Activated gamma-delta T cell (primary cell): Measurements from ENCODE around the gene THSD8.
"Not testable (repeated sequence)": the region's sequence is repeated elsewhere in the genome, so short reads cannot be mapped to it uniquely, and the experiment has no call there.

Source experiments
- DNase-seq: peaks from one replicate; lab custom pipeline; 2025; lab: John Stamatoyannopoulos, UW

The THSD8 gene

GRCh38 chr19:12825254-12826131 lies 23.6 kb downstream of the THSD8 start:
- no peak for DNase-seq

DNA sequence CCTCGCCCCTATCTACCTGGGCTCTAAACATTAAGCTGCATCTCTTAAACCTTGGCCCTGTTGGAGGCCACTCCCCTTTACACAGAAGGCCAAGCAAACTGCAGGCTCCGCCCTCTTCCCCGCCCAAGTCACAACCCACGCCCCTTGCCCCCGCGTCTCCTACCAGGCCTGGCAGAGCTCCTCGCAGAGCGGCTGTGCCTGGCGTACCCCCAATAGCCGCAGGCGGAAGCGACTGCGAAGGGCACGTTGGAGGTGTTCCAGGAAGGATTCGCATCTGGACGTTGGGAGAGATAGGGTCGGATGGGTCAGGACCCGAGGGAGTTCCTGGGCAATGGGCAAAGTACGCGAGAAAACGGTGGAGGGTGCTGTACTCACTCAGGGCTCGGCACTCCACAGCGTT lies 26.6 kb downstream of the THSD8 start:
- DNase-seq: no peak

GRCh38 chr19:12833418-12833737 lies 31.5 kb downstream of the THSD8 start:
- DNase-seq: no peak

- DNase-seq: peak; percentile 49
Observed at GRCh38 chr19:12833738-12834565, 32.1 kb downstream of the THSD8 start.

DNA sequence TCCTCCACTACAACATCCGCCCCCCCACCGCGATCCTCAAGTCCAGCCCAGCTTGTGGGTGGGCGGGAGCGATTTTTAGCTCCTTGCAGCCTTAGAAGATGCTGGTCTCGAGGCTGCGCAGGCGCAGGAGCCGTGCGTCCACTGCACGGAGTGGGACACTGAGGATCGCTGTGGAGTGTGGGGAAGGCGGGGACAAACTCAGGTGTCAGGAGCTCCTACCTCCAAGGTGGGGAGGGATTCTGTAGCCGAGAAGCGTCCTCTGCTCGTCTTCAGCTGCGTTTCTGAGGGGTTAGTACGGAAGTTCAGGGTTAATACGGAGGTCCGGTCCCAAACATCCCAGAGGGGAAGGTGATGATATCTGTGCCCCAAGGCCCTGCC lies 32.7 kb downstream of the THSD8 start, which contains the start of gene RTBDN:
RTBDN (minus strand) TSS at position 14 of the 378 bp plus-strand sequence. CDS start 4,600 bp downstream, outside the sequence.
- DNase-seq: no peak

DNA sequence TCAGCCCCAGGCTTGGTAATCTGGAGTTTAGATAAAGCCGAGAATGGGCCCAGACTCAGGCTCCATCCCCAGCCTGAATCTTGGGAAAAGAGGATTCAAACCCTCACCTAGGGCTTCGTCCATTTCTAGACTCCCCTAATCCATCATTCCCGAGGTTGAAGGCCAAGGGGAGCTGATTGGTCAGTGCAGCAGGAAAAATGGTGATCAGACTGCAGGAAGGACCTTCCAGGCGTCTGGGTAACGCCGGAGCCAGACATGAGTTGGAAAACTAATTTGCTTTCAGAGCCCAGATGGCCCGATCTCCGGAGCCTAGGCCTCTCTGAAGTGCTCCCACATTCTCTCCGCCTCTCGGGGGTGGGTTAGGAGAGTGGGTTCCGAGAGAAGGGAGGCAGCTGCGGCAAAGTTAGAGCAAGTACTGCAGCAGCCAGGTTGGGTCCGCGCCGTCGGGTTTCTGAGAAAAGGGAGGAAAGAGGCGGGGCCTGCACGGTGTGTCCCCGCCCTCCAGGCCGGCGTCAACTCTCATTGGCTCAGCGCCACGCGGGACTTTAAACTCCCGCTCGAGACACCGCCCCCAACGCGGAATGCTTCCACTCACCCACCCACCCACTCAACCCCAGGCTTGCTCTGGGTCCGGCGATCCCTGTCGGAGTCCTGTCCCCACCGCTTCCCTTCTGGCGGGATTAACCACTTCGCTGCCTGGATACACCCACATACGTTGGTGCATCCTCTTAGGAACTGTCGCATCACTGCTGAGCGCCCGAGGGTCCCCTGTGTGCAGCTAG lies 33.3 kb downstream of the THSD8 start:
- DNase-seq: no peak

DNA sequence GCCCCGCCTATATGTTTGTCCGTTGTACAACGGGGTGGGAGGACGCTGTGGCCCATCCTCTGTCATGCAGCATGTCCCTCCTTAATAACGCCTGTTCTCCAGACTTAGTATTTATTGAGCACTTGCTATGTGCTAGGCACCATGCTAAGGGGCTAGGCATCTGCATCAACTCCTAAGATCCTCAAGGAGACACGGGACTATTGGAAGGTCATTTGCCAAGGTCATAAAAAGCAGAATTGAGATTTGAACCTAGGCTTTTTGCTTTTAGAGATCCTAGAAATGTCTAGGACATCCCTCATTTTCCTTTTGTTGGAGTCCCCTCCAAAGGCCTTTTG lies 34.6 kb downstream of the THSD8 start:
- no peak for DNase-seq

- DNase-seq: no peak
Observed at GRCh38 chr19:12837225-12837624, 35.4 kb downstream of the THSD8 start.

GRCh38 chr19:12838182-12838885 lies 36.5 kb downstream of the THSD8 start, which contains the start of gene MAST1:
TSS of gene MAST1 (plus strand) at chr19:12838515. CDS start at chr19:12838573, 58 bp downstream.
- peak; percentile 35 for DNase-seq

DNA sequence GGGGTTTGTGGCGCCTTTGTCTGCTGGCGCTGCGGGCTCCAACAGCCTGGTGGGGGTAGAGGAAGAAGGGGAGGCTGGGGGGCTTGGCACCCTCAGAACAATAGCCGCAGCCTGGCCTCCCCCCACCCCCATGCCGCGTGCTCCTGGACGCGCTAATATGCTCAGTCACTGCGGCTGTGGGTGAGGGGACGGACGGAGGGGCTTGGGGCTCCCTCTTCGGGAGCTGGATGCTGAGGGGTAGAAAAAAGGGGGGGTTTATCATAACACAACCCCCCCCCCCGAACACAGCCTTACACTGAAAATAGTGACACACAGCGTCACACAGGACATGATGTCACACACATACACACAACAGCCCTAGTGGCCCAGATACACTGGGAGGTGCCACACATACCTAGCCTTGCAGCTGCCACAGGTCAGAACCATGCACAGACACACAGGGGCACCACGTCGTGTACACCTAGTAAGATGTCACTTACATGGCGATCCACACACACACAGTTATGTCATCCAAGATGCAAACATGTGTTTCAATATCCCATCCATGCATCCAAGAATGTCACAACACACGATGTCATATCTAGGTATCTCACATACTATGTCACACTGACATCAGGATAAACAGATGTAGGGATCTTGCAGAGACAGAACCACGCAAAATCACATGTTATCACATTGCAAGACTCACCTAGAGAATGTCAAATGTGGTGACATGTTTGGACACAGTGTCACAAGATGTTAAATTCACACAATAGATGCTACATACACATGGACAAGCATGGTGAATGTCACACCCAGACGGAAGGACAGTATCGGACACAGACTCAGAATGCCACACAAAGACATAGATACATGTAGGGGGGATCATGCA lies 37.3 kb downstream of the THSD8 start:
- no peak for DNase-seq

DNA sequence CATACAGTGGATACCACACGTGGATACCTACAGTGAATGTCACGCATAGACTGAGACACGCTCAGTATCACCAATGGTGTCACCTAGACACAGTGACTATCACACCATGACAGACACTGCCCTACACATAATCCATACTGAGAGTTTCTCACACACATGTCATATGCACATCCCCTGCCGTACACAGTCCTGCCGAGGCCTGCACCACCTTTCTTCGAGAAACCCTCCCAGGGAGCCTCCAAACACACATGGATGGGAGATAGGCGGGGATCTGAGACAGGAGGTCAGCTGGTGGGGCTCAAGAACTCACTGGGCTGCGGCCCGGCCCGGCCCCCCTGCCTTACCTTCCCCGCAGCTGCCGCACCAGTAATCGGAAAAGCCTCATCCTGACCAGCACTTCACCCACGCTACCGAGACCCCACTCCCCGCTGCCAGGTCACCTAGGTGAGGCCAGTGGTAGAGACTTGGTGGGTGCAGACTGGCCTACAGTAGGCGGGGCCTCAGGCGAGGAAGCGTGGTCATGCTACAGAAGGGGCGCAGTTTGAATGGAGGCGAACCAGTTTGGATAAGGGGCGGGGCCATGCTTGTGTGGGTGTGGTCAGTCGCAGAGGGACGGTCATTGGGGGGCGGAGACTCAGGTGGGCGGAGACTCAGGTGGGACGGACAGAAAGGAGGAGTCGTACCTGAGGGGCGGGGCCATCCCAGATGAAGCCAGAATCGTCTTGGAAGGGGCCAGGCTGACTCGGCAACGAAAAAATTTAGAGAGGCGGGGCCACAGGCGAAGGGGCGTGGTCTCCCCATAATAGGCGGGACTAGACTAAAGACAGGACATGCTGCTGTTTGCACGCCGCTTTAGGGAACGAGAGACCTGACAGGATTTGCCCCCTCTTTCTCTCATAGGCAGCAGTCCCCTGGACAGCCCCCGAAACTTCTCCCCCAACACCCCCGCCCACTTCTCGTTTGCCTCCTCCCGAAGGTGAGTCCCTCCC lies 38.5 kb downstream of the THSD8 start:
- DNase-seq: no peak

- DNase-seq: no peak
Observed at GRCh38 chr19:12841094-12841493, 39.2 kb downstream of the THSD8 start.

- no peak for DNase-seq
Observed at GRCh38 chr19:12842511-12842910, 40.6 kb downstream of the THSD8 start.

GRCh38 chr19:12843328-12843727 lies 41.5 kb downstream of the THSD8 start:
- no peak for DNase-seq

DNA sequence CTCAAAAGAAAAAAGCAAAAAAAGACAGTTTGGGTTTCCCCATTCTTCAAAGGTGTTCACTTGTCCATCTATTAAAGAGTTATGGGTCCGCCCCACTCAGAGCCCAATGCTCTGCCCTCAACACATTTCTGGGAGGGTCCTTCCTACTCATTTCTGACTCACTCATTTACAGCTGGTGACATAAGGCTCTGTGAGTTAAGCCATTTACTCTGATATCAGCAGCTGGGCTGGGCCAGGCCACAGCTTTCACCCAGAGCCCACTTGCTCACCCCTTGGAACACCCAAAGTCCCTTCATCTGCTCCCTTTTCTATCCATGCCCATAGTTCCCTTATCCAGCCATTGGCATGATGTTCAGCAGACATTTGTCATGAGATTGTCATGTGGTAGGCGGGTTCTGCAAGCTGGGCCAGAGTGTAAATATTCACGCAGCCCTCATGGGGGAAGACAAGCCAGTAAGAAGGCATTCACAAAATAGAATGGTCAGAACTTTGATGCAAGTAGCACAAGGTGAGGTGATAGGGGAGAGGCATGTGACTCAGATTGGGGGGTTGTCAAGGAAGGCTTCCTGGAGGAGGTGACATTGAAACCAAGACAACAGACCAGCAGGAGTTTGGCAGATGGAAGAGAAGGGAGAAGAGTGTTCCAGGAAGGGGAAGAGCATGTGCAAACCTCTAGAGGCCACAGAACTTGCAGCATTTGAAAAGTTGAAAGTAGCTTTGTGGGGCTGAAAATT lies 42.3 kb downstream of the THSD8 start:
- DNase-seq: no peak

GRCh38 chr19:12846613-12847012 lies 44.7 kb downstream of the THSD8 start:
- DNase-seq: not testable (repeated sequence)

- DNase-seq: peak; percentile 70
Observed at GRCh38 chr19:12847159-12848139, 45.6 kb downstream of the THSD8 start.
